Brain microvascular endothelial cell (primary cell): ENCODE results near the gene WNT7A.

ENCODE experiments used
- DNase-seq: peaks from one replicate; pipeline ENCODE4 v3.0.0-alpha.2; 2020
- H3K27ac ChIP-seq: fragments of 250-450 bp; sonication (Bioruptor Pico); 2 replicates; pipeline ENCODE4 v1.5.1; 2020; ENCODE audit warnings: mild to moderate bottlenecking, moderate library complexity
- H3K27me3 ChIP-seq: fragments of 250-450 bp; sonication (Bioruptor Pico); replicated peaks from 2 replicates; pipeline ENCODE4 v1.5.1; 2020; ENCODE audit warnings: mild to moderate bottlenecking
- H3K36me3 ChIP-seq: fragments of 250-450 bp; sonication (Bioruptor Pico); replicated peaks from 2 replicates; pipeline ENCODE4 v1.5.1; 2020; ENCODE audit warnings: mild to moderate bottlenecking
- H3K4me3 ChIP-seq: 2 replicates; pipeline ENCODE4 v1.5.1; 2011; ENCODE audit warnings: low read depth, mild to moderate bottlenecking, control low read depth, low read length, moderate library complexity
- CTCF ChIP-seq: IDR thresholded peaks from 2 replicates; pipeline ENCODE4 v1.5.1; 2011; ENCODE audit warnings: low read depth, mild to moderate bottlenecking, moderate library complexity, low read length, control low read depth, inconsistent platforms; ENCODE audit errors: missing control alignments
- in situ Hi-C: cut with HindIII; loops from 2 replicates; pipeline ENCODE4 v1.10.0; 2017; ENCODE audit warnings: low sequenced_read_pairs, low pct_ligation_motif_present

WNT7A gene

GRCh38 chr3:13824521-13825310, 55.2 kb downstream of the WNT7A start:
- H3K36me3 ChIP-seq: no peaks in the 10 kb centered on the region
- in situ Hi-C loops: no loop called here
- no peaks in the 10 kb centered on the region for H3K27me3 ChIP-seq
- H3K27ac ChIP-seq: no peak overlapping the region
- TF ChIP-seq CTCF: no peak
- H3K4me3 ChIP-seq: no peak overlapping the region
- DNase-seq: no peak

GRCh38 chr3:13823692-13824091, 56.2 kb downstream of the WNT7A start:
- no peak for TF ChIP-seq CTCF
- no peaks in the 10 kb centered on the region for H3K27me3 ChIP-seq
- in situ Hi-C loops: no loop called here
- no peaks in the 10 kb centered on the region for H3K36me3 ChIP-seq
- H3K4me3 ChIP-seq: no peak overlapping the region
- H3K27ac ChIP-seq: no peak overlapping the region
- no peak for DNase-seq

- TF ChIP-seq CTCF: no peak
- Histone ChIP-seq H3K27me3 (no peaks in the 10 kb centered on the region), H3K27ac (no peak overlapping the region), H3K36me3 (no peaks in the 10 kb centered on the region), H3K4me3 (no peak overlapping the region)
- DNase-seq: no peak
- in situ Hi-C loops: no loop called here
Measured at GRCh38 chr3:13822871-13823585, 56.8 kb downstream of the WNT7A start.

GRCh38 chr3:13822042-13822441, 57.8 kb downstream of the WNT7A start:
- DNase-seq: peak; percentile 4
- no peak overlapping the region for H3K27ac ChIP-seq
- no peak overlapping the region for H3K4me3 ChIP-seq
- TF ChIP-seq CTCF: no peak
- no peaks in the 10 kb centered on the region for H3K27me3 ChIP-seq
- no peaks in the 10 kb centered on the region for H3K36me3 ChIP-seq
- in situ Hi-C loops: no loop called here

- Histone ChIP-seq H3K36me3 (no peaks in the 10 kb centered on the region), H3K27ac (no peak overlapping the region), H3K4me3 (no peak overlapping the region), H3K27me3 (no peaks in the 10 kb centered on the region)
- no peak for TF ChIP-seq CTCF
- in situ Hi-C loops: no loop called here
- no peak for DNase-seq
Measured at GRCh38 chr3:13821126-13821525, 58.7 kb downstream of the WNT7A start.
